HepG2 (cell line): ENCODE data around the gene GPS1. TPM values are rescaled to one million over a fixed set of nuclear protein-coding genes. Genes with fewer than 3 reads are reported as not detected.

Experiments
- ARNT2 ChIP-seq: sonication (generic); formaldehyde crosslinking; IDR thresholded peaks from 2 replicates; pipeline ENCODE4 v1.8.0; 2022; ENCODE audit warnings: mild to moderate bottlenecking, low read depth, missing genetic modification reagents, moderate library complexity
- CC2D1A ChIP-seq: sonication (generic); formaldehyde crosslinking; IDR thresholded peaks from 2 replicates; pipeline ENCODE4 v1.8.1; 2023; ENCODE audit warnings: mild to moderate bottlenecking, missing genetic modification reagents
- HOXA7 ChIP-seq: sonication (generic); formaldehyde crosslinking; IDR thresholded peaks from 2 replicates; pipeline ENCODE4 v1.8.1; 2022; ENCODE audit warnings: mild to moderate bottlenecking, missing genetic modification reagents, moderate library complexity
- MED1 ChIP-seq: sonication (generic); formaldehyde crosslinking; IDR thresholded peaks from 2 replicates; pipeline ENCODE4 v1.4.0; 2020; ENCODE audit warnings: missing genetic modification reagents
- MIER3 ChIP-seq: IDR thresholded peaks from 2 replicates; pipeline ENCODE4 v1.6.1; 2016; ENCODE audit warnings: missing compliant biosample characterization, borderline replicate concordance
- MZF1 ChIP-seq: sonication (generic); formaldehyde crosslinking; IDR thresholded peaks from 2 replicates; pipeline ENCODE4 v1.8.1; 2023; ENCODE audit warnings: mild to moderate bottlenecking, missing genetic modification reagents, borderline replicate concordance
- NR3C1 ChIP-seq: sonication (generic); formaldehyde crosslinking; IDR thresholded peaks from 2 replicates; pipeline ENCODE4 v1.4.0; 2020; ENCODE audit warnings: missing genetic modification reagents
- SIX1 ChIP-seq: sonication (generic); formaldehyde crosslinking; IDR thresholded peaks from 2 replicates; pipeline ENCODE4 v1.4.0; 2020; ENCODE audit warnings: missing genetic modification reagents, borderline replicate concordance
- USF2 ChIP-seq, 2 experiments: sonication (generic) in 1 of 2; formaldehyde crosslinking in 1 of 2; IDR thresholded peaks; 2 replicates each; pipeline versions ENCODE4 v1.5.1 to v1.6.1; 2011 to 2020; ENCODE audit warnings: borderline replicate concordance in 1 of 2, low read depth in 1 of 2, low read length in 1 of 2, mild to moderate bottlenecking in 1 of 2, missing genetic modification reagents in 1 of 2, moderate library complexity in 1 of 2
- ZNF235 ChIP-seq: sonication (generic); formaldehyde crosslinking; IDR thresholded peaks from 2 replicates; pipeline ENCODE4 v1.8.1; 2023; ENCODE audit warnings: mild to moderate bottlenecking, missing genetic modification reagents, borderline replicate concordance
- ZNF597 ChIP-seq: sonication (generic); formaldehyde crosslinking; IDR thresholded peaks from 2 replicates; pipeline ENCODE4 v1.5.0; 2020; ENCODE audit warnings: missing genetic modification reagents
- ZNF724P ChIP-seq: sonication (generic); formaldehyde crosslinking; IDR thresholded peaks from 2 replicates; pipeline ENCODE4 v1.8.0; 2022; ENCODE audit warnings: missing genetic modification reagents, borderline replicate concordance
- ZNF747 ChIP-seq: sonication (generic); formaldehyde crosslinking; IDR thresholded peaks from 2 replicates; pipeline ENCODE4 v1.8.1; 2023; ENCODE audit warnings: missing genetic modification reagents, mild to moderate bottlenecking, borderline replicate concordance
- polyA plus RNA-seq, 8 experiments: library from polyadenylated mRNA; depleted of rRNA in 3 of 8; stranded (reverse) in 7 of 8; unstranded in 1 of 8; fragments of >200 nt; fragmentation: Illumina TruSeq in 4 of 8; extraction: Trizol in 4 of 8; gene quantifications; 2 replicates each; pipeline versions ENCODE4 v1.2.1 to v1.2.3, GENCODE V29; 2011 to 2016; ENCODE audit warnings: low read depth in 4 of 8, missing spikeins in 1 of 8, mixed read lengths in 1 of 8; ENCODE audit not compliant: insufficient read depth in 1 of 8
- total RNA-seq, 5 experiments: library from RNA; depleted of rRNA; stranded (reverse); fragments of >200 nt; fragmentation: Illumina TruSeq; extraction: Trizol; gene quantifications; 2 replicates each; pipeline ENCODE4 v1.2.3, GENCODE V29; 2016; ENCODE audit warnings: low read depth in 1 of 5
- TF ChIP-seq, protein P1 (sequence below): sonication (generic); formaldehyde crosslinking; IDR thresholded peaks from 2 replicates; pipeline ENCODE4 v1.5.1; 2020; ENCODE audit warnings: missing genetic modification reagents, mild to moderate bottlenecking, borderline replicate concordance
- TF ChIP-seq, protein P2 (sequence below): IDR thresholded peaks from 2 replicates; pipeline ENCODE4 v1.6.1; 2018; ENCODE audit warnings: missing genetic modification reagents, mild to moderate bottlenecking, missing compliant biosample characterization
- TF ChIP-seq, protein P3 (sequence below): sonication (generic); formaldehyde crosslinking; IDR thresholded peaks from 2 replicates; pipeline ENCODE4 v1.5.1; 2020; ENCODE audit warnings: mild to moderate bottlenecking, missing genetic modification reagents, moderate library complexity

The GPS1 gene
- total and polyA plus RNA-seq, 2 of the 13 experiments (the other 11 are each of a cell fraction or from before 2014, with no cell fraction given), result 124 to 128 TPM

DNA sequence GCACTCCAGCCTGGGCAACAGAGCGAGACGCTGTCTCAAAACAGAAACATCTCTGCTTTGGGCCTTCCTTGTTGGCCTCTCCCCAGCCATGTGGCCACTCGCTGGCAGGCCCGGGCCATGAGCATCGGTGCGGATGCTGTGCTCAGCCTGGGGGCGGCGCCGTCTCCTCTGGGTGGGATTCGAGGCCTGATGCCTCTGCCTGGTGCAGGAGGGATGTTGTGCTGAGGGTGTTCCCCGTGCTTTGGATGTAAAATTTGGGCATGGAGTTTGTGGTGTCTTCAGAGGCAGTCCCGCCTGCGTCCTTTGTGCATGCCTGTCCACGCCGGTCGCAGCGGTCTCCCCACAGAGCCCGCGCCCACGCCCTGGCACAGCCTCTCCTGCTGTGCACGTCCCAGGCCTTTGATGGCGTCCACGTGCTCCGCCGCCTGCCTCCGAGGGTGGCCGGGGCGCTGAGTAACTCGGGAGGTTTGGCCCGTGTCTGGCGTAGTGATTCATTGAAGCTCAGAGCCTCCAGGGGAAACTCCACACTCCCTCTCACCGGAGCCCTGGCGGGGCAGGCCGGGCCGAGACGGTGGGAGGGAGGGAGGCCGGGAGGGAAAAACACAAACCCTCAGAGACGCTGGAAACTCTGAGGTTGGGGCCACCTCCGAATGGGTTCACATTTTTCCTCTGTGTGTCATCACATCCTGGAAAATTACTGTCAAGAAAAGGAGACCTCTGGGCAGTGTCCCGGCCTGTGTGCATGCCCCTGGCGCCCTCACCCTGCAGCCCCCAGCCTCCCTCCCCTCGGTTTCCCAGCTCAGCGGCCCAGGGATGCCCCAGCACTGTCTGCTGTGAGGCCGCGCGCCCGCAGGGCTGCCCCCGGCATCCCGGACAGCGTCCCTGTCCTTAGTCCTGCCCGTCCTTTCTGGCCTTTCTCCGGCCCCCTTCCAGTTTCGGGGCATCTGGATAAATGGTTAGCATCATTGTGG, 48.0 kb upstream of the GPS1 start (continued):
- TF ChIP-seq ZNF724P (CRISPR knock-in tag) (peak; percentile 67; the same call in 1 of the 2 replicates), ZNF747 (peak; percentile 88; the same call in 1 of the 2 replicates), NR3C1 (no peak), SIX1 (CRISPR knock-in tag) (peak; percentile 49; the same call in 1 of the 2 replicates), ZNF597 (CRISPR knock-in tag) (no peak; the same call in 1 of the 2 replicates), MIER3 (CRISPR knock-in tag) (peak; percentile 62; the same call in 1 of the 2 replicates), ZNF235 (no peak), USF2 (IDR thresholded peaks at IDR 0.05; ENCODE audit: low read depth, low read length) (no peak), USF2 (CRISPR knock-in tag; IDR thresholded peaks at IDR 0.05; ENCODE audit: borderline replicate concordance) (no peak), MED1 (CRISPR knock-in tag) (peak; percentile 92), HOXA7 (CRISPR knock-in tag) (no peak), MZF1 (CRISPR knock-in tag) (no peak), ARNT2 (CRISPR knock-in tag) (peak; percentile 92), CC2D1A (no peak)
- TF ChIP-seq, protein P1, sequence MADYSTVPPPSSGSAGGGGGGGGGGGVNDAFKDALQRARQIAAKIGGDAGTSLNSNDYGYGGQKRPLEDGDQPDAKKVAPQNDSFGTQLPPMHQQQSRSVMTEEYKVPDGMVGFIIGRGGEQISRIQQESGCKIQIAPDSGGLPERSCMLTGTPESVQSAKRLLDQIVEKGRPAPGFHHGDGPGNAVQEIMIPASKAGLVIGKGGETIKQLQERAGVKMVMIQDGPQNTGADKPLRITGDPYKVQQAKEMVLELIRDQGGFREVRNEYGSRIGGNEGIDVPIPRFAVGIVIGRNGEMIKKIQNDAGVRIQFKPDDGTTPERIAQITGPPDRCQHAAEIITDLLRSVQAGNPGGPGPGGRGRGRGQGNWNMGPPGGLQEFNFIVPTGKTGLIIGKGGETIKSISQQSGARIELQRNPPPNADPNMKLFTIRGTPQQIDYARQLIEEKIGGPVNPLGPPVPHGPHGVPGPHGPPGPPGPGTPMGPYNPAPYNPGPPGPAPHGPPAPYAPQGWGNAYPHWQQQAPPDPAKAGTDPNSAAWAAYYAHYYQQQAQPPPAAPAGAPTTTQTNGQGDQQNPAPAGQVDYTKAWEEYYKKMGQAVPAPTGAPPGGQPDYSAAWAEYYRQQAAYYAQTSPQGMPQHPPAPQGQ (CRISPR knock-in tag), result 0 out of 2 replicates have a peak, but pooled peaks have one; percentile 43
- TF ChIP-seq, protein P2, sequence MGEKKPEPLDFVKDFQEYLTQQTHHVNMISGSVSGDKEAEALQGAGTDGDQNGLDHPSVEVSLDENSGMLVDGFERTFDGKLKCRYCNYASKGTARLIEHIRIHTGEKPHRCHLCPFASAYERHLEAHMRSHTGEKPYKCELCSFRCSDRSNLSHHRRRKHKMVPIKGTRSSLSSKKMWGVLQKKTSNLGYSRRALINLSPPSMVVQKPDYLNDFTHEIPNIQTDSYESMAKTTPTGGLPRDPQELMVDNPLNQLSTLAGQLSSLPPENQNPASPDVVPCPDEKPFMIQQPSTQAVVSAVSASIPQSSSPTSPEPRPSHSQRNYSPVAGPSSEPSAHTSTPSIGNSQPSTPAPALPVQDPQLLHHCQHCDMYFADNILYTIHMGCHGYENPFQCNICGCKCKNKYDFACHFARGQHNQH (CRISPR knock-in tag), result peak; percentile 79
- TF ChIP-seq, protein P3, sequence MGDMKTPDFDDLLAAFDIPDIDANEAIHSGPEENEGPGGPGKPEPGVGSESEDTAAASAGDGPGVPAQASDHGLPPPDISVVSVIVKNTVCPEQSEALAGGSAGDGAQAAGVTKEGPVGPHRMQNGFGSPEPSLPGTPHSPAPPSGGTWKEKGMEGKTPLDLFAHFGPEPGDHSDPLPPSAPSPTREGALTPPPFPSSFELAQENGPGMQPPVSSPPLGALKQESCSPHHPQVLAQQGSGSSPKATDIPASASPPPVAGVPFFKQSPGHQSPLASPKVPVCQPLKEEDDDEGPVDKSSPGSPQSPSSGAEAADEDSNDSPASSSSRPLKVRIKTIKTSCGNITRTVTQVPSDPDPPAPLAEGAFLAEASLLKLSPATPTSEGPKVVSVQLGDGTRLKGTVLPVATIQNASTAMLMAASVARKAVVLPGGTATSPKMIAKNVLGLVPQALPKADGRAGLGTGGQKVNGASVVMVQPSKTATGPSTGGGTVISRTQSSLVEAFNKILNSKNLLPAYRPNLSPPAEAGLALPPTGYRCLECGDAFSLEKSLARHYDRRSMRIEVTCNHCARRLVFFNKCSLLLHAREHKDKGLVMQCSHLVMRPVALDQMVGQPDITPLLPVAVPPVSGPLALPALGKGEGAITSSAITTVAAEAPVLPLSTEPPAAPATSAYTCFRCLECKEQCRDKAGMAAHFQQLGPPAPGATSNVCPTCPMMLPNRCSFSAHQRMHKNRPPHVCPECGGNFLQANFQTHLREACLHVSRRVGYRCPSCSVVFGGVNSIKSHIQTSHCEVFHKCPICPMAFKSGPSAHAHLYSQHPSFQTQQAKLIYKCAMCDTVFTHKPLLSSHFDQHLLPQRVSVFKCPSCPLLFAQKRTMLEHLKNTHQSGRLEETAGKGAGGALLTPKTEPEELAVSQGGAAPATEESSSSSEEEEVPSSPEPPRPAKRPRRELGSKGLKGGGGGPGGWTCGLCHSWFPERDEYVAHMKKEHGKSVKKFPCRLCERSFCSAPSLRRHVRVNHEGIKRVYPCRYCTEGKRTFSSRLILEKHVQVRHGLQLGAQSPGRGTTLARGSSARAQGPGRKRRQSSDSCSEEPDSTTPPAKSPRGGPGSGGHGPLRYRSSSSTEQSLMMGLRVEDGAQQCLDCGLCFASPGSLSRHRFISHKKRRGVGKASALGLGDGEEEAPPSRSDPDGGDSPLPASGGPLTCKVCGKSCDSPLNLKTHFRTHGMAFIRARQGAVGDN (CRISPR knock-in tag), result peak; percentile 99
